ENCODE measurements around the gene LRRC51. TPM values are rescaled to one million over a fixed set of nuclear protein-coding genes. Genes with fewer than 3 reads are reported as not detected.

Gene LRRC51
- total and polyA plus RNA-seq, 2 donors (not counting 3 experiments of a cell fraction or from before 2014, with no cell fraction given): 3.5 to 6.1 TPM

DNA sequence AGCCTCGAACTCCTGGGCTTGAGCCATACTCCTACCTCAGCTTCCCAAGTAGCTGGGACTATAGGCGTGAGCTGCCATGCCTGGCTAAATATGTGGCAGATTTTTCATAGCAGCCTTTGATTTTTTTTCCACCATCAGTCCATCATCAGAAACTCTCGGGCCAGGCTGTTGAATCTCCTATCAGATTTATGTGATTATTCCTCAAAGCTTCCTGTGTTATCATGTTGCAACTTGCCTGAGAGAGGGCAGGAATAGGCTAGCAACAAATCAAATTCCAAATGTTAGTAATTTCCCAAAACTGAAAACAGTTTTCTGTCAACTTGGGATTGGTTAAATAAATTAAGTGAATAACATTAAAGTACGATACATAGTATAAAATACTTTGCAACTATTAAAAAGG, 3.4 kb downstream of the LRRC51 start:
- Histone ChIP-seq H3K9me1 (replicated peaks; ENCODE audit: control insufficient read depth, extremely low read depth, insufficient read depth, low read length) (no peaks in the 10 kb centered on the region), H3K79me2 (ENCODE audit: control insufficient read depth, insufficient read depth, low read length) (peaks cover 10% of the 10 kb centered on the region), H3K27ac (ENCODE audit: insufficient read depth, low read depth, low read length) (no peak overlapping the region), H3K36me3 (ENCODE audit: control insufficient read depth in 2 of 2, extremely low read depth in 1 of 2, insufficient read depth in 2 of 2, low read length in 2 of 2) (no peaks in the 10 kb centered on the region), H2AFZ (ENCODE audit: low read depth, low read length) (no peak overlapping the region), H3K4me3 (replicated peaks in 1 of 3; ENCODE audit: insufficient read depth in 1 of 3, low read depth in 1 of 3, low read length in 3 of 3) (no peak overlapping the region), H3K4me1 (ENCODE audit: control insufficient read depth, extremely low read depth, insufficient read depth, low read length) (peaks cover 18% of the 10 kb centered on the region), H3K9ac (replicated peaks; ENCODE audit: extremely low read depth, insufficient read depth, low read length) (no peak overlapping the region), H4K20me1 (replicated peaks; ENCODE audit: control insufficient read depth, extremely low read depth, insufficient read depth, low read length) (no peaks in the 10 kb centered on the region), H3K27me3 (ENCODE audit: control insufficient read depth in 2 of 2, insufficient read depth in 2 of 2, low read length in 2 of 2) (no peaks in the 10 kb centered on the region), H3K4me2 (ENCODE audit: insufficient read depth, low read length) (no peak overlapping the region), H3K9me3 (replicated peaks; ENCODE audit: control insufficient read depth, insufficient read depth, low read length) (no peaks in the 10 kb centered on the region)
- CTCF ChIA-PET: interaction anchor here (1.5 to 4.7 kb wide), 2 partner anchors 58 to 106 kb away, joined by 3 to 93 read pairs; no protein-coding TSS in a partner anchor
- no TSS peak for BruUV-seq (replicated peaks)
- POLR2A ChIA-PET: interaction anchor here (0.8 kb wide), 1 partner anchor 44 kb away, joined by 3 read pairs; no protein-coding TSS in a partner anchor
- intact Hi-C loops (cut with micrococcal nuclease): no loop called here
- FAIRE-seq: no peak
- dilution Hi-C loops (cut with MboI; ENCODE audit: extremely low pct_ligation_motif_present, low sequenced_read_pairs): loop anchor here (10.0 kb wide), 1 partner anchor 59 kb away; no protein-coding TSS in a partner anchor
- TF ChIP-seq GATA2 (IDR thresholded peaks at IDR 0.05; ENCODE audit: insufficient read depth, insufficient read length, low read depth, low read length) (no peak), POLR2A (IDR thresholded peaks at IDR 0.05; ENCODE audit: low read depth, low read length) (no peak), JUN (IDR thresholded peaks at IDR 0.05; ENCODE audit: borderline replicate concordance, insufficient read depth, insufficient read length, low read depth) (no peak)
- TF ChIP-seq, protein P1, sequence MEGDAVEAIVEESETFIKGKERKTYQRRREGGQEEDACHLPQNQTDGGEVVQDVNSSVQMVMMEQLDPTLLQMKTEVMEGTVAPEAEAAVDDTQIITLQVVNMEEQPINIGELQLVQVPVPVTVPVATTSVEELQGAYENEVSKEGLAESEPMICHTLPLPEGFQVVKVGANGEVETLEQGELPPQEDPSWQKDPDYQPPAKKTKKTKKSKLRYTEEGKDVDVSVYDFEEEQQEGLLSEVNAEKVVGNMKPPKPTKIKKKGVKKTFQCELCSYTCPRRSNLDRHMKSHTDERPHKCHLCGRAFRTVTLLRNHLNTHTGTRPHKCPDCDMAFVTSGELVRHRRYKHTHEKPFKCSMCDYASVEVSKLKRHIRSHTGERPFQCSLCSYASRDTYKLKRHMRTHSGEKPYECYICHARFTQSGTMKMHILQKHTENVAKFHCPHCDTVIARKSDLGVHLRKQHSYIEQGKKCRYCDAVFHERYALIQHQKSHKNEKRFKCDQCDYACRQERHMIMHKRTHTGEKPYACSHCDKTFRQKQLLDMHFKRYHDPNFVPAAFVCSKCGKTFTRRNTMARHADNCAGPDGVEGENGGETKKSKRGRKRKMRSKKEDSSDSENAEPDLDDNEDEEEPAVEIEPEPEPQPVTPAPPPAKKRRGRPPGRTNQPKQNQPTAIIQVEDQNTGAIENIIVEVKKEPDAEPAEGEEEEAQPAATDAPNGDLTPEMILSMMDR (IDR thresholded peaks at IDR 0.05; ENCODE audit: extremely low read depth in 1 of 2, insufficient read depth in 1 of 2, low read depth in 1 of 2, low read length in 2 of 2): no peak
- DNase-seq (ENCODE audit: low read depth, low spot score): no peak

DNA sequence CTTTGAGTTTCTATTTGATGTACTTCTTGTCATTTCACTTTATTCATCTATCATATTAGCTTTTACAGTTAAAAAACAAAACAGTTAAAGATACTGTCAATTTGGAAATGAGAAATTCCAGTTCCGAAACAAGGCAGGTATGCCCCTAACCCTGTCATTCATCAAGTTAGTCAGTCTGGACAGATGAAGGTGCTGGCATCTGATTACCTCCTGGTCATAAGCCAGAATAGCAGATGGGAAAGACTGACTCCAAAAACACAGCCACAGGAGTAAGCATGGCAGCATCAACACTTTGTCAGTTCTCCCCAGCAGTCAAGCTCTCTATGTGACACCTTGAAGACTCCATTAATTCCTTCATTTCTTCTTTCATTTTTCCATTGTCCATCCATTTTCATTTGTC, 4.3 kb downstream of the LRRC51 start:
- DNase-seq (ENCODE audit: low read depth, low spot score): no peak
- Histone ChIP-seq H3K9me1 (replicated peaks; ENCODE audit: control insufficient read depth, extremely low read depth, insufficient read depth, low read length) (no peaks in the 10 kb centered on the region), H3K79me2 (ENCODE audit: control insufficient read depth, insufficient read depth, low read length) (peaks cover 1% of the 10 kb centered on the region), H3K4me1 (ENCODE audit: control insufficient read depth, extremely low read depth, insufficient read depth, low read length) (peaks cover 11% of the 10 kb centered on the region), H3K36me3 (ENCODE audit: control insufficient read depth in 2 of 2, extremely low read depth in 1 of 2, insufficient read depth in 2 of 2, low read length in 2 of 2) (no peaks in the 10 kb centered on the region), H2AFZ (ENCODE audit: low read depth, low read length) (no peak overlapping the region), H3K9ac (replicated peaks; ENCODE audit: extremely low read depth, insufficient read depth, low read length) (no peak overlapping the region), H3K9me3 (replicated peaks; ENCODE audit: control insufficient read depth, insufficient read depth, low read length) (no peaks in the 10 kb centered on the region), H3K27ac (ENCODE audit: insufficient read depth, low read depth, low read length) (no peak overlapping the region), H4K20me1 (replicated peaks; ENCODE audit: control insufficient read depth, extremely low read depth, insufficient read depth, low read length) (no peaks in the 10 kb centered on the region), H3K4me2 (ENCODE audit: insufficient read depth, low read length) (no peak overlapping the region), H3K4me3 (replicated peaks in 1 of 3; ENCODE audit: insufficient read depth in 1 of 3, low read depth in 1 of 3, low read length in 3 of 3) (no peak overlapping the region), H3K27me3 (ENCODE audit: control insufficient read depth in 2 of 2, insufficient read depth in 2 of 2, low read length in 2 of 2) (no peaks in the 10 kb centered on the region)
- no peak for FAIRE-seq
- no TSS peak for BruUV-seq (replicated peaks)
- ChIA-PET POLR2A (interaction anchor here (0.8 to 1.2 kb wide), 2 partner anchors 28 to 44 kb away, joined by 3 to 5 read pairs; no protein-coding TSS in a partner anchor), CTCF (interaction anchor here (1.0 to 4.7 kb wide), 6 partner anchors 15 to 107 kb away, joined by 3 to 93 read pairs (median 3); no protein-coding TSS in a partner anchor)
- dilution Hi-C loops (cut with MboI; ENCODE audit: extremely low pct_ligation_motif_present, low sequenced_read_pairs) (loop anchor here (10.0 kb wide), 1 partner anchor 60 kb away; no protein-coding TSS in a partner anchor), intact Hi-C loops (cut with micrococcal nuclease) (no loop called here)
- TF ChIP-seq FOS (IDR thresholded peaks at IDR 0.05; ENCODE audit: borderline replicate concordance, insufficient read depth, low read length) (no peak), JUN (IDR thresholded peaks at IDR 0.05; ENCODE audit: borderline replicate concordance, insufficient read depth, insufficient read length, low read depth) (no peak), EZH2 (IDR thresholded peaks at IDR 0.05; ENCODE audit: borderline replicate concordance, low read depth, low read length, severe bottlenecking) (no peak), GATA2 (IDR thresholded peaks at IDR 0.05; ENCODE audit: insufficient read depth, insufficient read length, low read depth, low read length) (no peak), MYC (IDR thresholded peaks at IDR 0.05; ENCODE audit: low read depth, low read length) (no peak), POLR2A (IDR thresholded peaks at IDR 0.05; ENCODE audit: low read depth, low read length) (no peak), POLR2AphosphoS5 (IDR thresholded peaks at IDR 0.05; ENCODE audit: insufficient read depth, low read depth, low read length) (no peak)
- TF ChIP-seq, protein P2, sequence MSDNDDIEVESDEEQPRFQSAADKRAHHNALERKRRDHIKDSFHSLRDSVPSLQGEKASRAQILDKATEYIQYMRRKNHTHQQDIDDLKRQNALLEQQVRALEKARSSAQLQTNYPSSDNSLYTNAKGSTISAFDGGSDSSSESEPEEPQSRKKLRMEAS (IDR thresholded peaks at IDR 0.05; ENCODE audit: insufficient read depth, insufficient read length): no peak
- TF ChIP-seq, protein P1 (IDR thresholded peaks at IDR 0.05; ENCODE audit: extremely low read depth in 1 of 2, insufficient read depth in 1 of 2, low read depth in 1 of 2, low read length in 2 of 2): no peak

Data from endothelial cell of umbilical vein (primary cell).